Measurements from ENCODE around the gene SLC45A3. TPM values are rescaled to one million over a fixed set of nuclear protein-coding genes. Genes with fewer than 3 reads are reported as not detected.

SLC45A3 gene
- total RNA-seq, 4 donors from 2014 or later, result 12.2 to 29.1 (median 17.0) TPM

DNA sequence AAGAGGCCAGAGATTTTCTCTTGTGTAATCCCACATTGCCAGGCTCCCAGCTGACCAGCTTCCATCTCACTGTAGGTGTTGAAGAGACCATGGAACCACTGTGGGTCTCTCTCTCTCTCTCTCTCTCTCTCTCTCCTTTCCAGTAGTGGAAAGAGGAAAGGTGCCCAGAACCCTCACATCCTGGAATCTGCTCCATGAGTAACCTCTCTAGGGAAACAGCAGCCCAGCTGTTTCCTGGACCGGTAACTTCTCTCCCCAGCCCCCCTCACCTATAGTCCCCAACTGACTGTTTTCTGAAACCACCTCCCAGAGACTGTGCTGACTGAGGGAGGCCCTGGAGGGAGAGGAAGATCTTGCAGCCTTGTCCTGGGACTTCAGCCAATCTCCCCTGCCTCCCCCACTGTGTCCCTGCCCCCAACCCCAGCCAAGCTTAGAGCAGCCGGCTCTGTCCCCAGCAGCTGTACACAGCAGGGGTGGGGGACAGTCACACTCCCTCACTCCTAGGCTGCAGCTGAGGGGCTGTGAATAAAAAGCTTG lies 20.6 kb upstream of the SLC45A3 start:
- Histone ChIP-seq H3K36me3 (no peaks in the 10 kb centered on the region), H3K27ac (no peak overlapping the region), H3K9me3 (no peaks in the 10 kb centered on the region), H3K4me3 (no peak overlapping the region), H3K27me3 (no peaks in the 10 kb centered on the region), H3K4me1 (peaks cover 0 to 10% (median 0%) of the 10 kb centered on the region in 4 donors)
- intact Hi-C loops (cut with DNase I; ENCODE audit: low total_unique reads), result no loop called here
- in situ Hi-C loops (cut with MboI; ENCODE audit: low pct_ligation_motif_present in 1 of 4, low pct_unique_long_range_greater_than_20kb in 1 of 4, low sequenced_read_pairs in 3 of 4), result no loop called here
- WGBS, 2 donors (ENCODE audit: low coverage in 1 of 2), result 70% methylated on average over 2 of the region's 2 CpGs; no CpG with 5 or more reads in 1 of the 2 donors
- no peak for TF ChIP-seq POLR2AphosphoS5 (IDR thresholded peaks at IDR 0.05)
- TF ChIP-seq, protein P1, sequence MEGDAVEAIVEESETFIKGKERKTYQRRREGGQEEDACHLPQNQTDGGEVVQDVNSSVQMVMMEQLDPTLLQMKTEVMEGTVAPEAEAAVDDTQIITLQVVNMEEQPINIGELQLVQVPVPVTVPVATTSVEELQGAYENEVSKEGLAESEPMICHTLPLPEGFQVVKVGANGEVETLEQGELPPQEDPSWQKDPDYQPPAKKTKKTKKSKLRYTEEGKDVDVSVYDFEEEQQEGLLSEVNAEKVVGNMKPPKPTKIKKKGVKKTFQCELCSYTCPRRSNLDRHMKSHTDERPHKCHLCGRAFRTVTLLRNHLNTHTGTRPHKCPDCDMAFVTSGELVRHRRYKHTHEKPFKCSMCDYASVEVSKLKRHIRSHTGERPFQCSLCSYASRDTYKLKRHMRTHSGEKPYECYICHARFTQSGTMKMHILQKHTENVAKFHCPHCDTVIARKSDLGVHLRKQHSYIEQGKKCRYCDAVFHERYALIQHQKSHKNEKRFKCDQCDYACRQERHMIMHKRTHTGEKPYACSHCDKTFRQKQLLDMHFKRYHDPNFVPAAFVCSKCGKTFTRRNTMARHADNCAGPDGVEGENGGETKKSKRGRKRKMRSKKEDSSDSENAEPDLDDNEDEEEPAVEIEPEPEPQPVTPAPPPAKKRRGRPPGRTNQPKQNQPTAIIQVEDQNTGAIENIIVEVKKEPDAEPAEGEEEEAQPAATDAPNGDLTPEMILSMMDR (IDR thresholded peaks at IDR 0.05), result no peak
- TF ChIP-seq POLR2A (IDR thresholded peaks at IDR 0.05), result no peak
- TF ChIP-seq EP300 (IDR thresholded peaks at IDR 0.05; ENCODE audit: low read depth), result no peak
- no peak for DNase-seq

DNA sequence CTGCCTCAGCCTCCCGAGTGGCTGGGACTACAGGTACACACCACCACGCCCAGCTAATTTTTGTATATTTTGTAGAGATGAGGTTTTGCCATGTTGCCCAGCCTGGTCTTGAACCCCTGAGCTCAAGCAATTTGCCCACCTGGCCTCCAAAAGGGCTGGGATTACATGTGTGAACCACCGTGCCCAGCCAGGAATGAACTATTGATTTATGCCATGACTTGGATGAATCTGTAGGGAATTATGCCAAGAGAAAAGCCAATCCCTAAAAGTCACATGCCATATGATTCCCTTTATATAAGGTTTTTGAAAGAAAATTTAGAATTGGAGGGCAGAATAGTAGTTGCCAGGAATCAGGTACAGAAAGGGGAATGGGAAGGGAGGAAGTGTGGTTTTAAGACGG lies 19.1 kb upstream of the SLC45A3 start:
- Histone ChIP-seq H3K4me3 (no peak overlapping the region), H3K27ac (no peak overlapping the region), H3K9me3 (no peaks in the 10 kb centered on the region), H3K27me3 (no peaks in the 10 kb centered on the region), H3K4me1 (peaks cover 0 to 6% (median 0%) of the 10 kb centered on the region in 4 donors), H3K36me3 (no peaks in the 10 kb centered on the region)
- DNase-seq, result no peak
- TF ChIP-seq EP300 (IDR thresholded peaks at IDR 0.05; ENCODE audit: low read depth) (no peak), POLR2A (IDR thresholded peaks at IDR 0.05) (no peak), POLR2AphosphoS5 (IDR thresholded peaks at IDR 0.05) (no peak)
- TF ChIP-seq, protein P1 (IDR thresholded peaks at IDR 0.05), result no peak
- 80 to 94% methylated on average over 2 to 4 of the region's 4 CpGs for WGBS, 2 donors (ENCODE audit: low coverage in 1 of 2)
- in situ Hi-C loops (cut with MboI; ENCODE audit: low pct_ligation_motif_present in 1 of 4, low pct_unique_long_range_greater_than_20kb in 1 of 4, low sequenced_read_pairs in 3 of 4) (no loop called here), intact Hi-C loops (cut with DNase I; ENCODE audit: low total_unique reads) (no loop called here)

DNA sequence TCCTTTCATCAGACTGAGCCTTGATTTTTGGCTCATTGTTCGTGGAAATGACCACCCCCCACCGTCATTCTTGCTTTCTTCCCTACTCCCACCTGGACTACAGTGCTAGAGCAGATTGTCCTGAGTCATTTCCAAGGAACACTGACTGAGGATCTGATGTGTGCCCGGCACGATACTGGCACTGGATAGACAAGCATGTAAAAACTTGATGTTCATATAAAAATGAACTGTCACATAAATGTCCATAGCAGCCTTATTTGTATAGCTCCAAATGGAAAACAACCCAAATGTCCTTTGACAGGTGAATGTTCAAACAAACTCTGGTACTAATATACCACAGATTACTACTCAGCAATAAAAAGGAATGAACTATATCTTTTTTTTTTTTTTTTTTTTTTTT lies 18.6 kb upstream of the SLC45A3 start:
- Histone ChIP-seq H3K27ac (no peak overlapping the region), H3K27me3 (no peaks in the 10 kb centered on the region), H3K4me1 (peaks cover 0 to 6% (median 0%) of the 10 kb centered on the region in 4 donors), H3K36me3 (no peaks in the 10 kb centered on the region), H3K4me3 (no peak overlapping the region), H3K9me3 (no peaks in the 10 kb centered on the region)
- intact Hi-C loops (cut with DNase I; ENCODE audit: low total_unique reads), result no loop called here
- no peak for DNase-seq
- in situ Hi-C loops (cut with MboI; ENCODE audit: low pct_ligation_motif_present in 1 of 4, low pct_unique_long_range_greater_than_20kb in 1 of 4, low sequenced_read_pairs in 3 of 4), result no loop called here
- no peak for TF ChIP-seq EP300 (IDR thresholded peaks at IDR 0.05; ENCODE audit: low read depth)
- no peak for TF ChIP-seq POLR2AphosphoS5 (IDR thresholded peaks at IDR 0.05)
- TF ChIP-seq POLR2A (IDR thresholded peaks at IDR 0.05), result no peak
- TF ChIP-seq, protein P1 (IDR thresholded peaks at IDR 0.05), result no peak
- 83 to 84% methylated on average over 4 of the region's 4 CpGs for WGBS, 2 donors (ENCODE audit: low coverage in 1 of 2)

DNA sequence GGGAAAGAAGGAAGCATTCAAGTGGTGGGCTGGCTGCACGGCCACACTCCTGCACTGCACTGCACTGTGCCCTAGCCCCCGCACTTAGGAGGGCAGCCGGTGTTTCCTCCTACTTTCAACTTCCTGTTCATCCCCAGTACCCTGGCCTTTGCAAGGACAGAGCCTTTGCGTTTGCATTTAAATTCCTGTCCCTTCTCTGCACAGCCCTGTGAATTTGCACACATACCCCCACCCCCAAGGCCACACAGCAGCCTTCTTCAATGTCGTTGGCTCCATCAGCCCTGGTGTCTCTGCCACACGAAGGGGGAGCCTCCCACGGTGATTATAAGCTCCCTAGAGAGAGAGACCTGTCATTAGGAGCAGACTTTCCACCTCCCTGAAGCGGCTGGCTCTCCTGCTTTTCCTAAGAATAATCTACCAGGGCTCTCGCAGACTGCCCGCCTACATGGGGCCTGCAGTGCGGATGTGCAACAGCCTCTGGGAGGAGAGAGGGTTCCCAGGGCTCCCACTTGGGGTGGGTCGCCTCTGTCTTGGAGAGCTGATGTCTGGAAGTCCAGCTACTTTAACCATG lies 13.2 kb upstream of the SLC45A3 start:
- no peak for DNase-seq
- no peak overlapping the region for H3K4me3 ChIP-seq
- intact Hi-C loops (cut with DNase I; ENCODE audit: low total_unique reads) (no loop called here), in situ Hi-C loops (cut with MboI; ENCODE audit: low pct_ligation_motif_present in 1 of 4, low pct_unique_long_range_greater_than_20kb in 1 of 4, low sequenced_read_pairs in 3 of 4) (no loop called here)
- TF ChIP-seq POLR2A (IDR thresholded peaks at IDR 0.05) (no peak), POLR2AphosphoS5 (IDR thresholded peaks at IDR 0.05) (no peak)
- TF ChIP-seq, protein P1 (IDR thresholded peaks at IDR 0.05), result no peak
- H3K27ac ChIP-seq, result no peak overlapping the region
- H3K27me3 ChIP-seq, result no peaks in the 10 kb centered on the region
- WGBS, 2 donors (ENCODE audit: low coverage in 1 of 2), result 58% methylated on average over 12 of the region's 12 CpGs; no CpG with 5 or more reads in 1 of the 2 donors
- H3K4me1 ChIP-seq, result no peaks in the 10 kb centered on the region
- H3K36me3 ChIP-seq, result no peaks in the 10 kb centered on the region
- no peaks in the 10 kb centered on the region for H3K9me3 ChIP-seq

Measured in transverse colon (tissue), 4 donors.